Neural cell (in vitro differentiated cells): ENCODE results near the gene ZNF248. TPM values are rescaled to one million over a fixed set of nuclear protein-coding genes. Genes with fewer than 3 reads are reported as not detected.

ENCODE experiments used
- H2AFZ ChIP-seq: fragments of 200-600, 300-800 bp; sonication (generic), shearing (Covaris generic); 2 replicates; pipeline ENCODE4 v1.6.0; 2014; ENCODE audit warnings: low read depth, mild to moderate bottlenecking, antibody characterized with exemption, low read length, moderate library complexity
- H3F3A ChIP-seq: fragments of 200-600 bp; shearing (Covaris generic); 2 replicates; pipeline ENCODE4 v1.6.1; 2016; ENCODE audit warnings: mild to moderate bottlenecking, moderate library complexity, mixed read lengths, antibody characterized with exemption, low read length; ENCODE audit not compliant: insufficient read depth, poor library complexity, severe bottlenecking
- H3K27ac ChIP-seq: fragments of 200-600, 300-800 bp; sonication (generic), shearing (Covaris generic); 2 replicates; pipeline ENCODE4 v1.5.1; 2014; ENCODE audit warnings: mild to moderate bottlenecking, low read length, moderate library complexity
- H3K27me3 ChIP-seq: fragments of 300-800, 200-600 bp; sonication (generic), shearing (Covaris generic); 2 replicates; pipeline ENCODE4 v1.6.0; 2014; ENCODE audit warnings: mild to moderate bottlenecking, low read depth, low read length, moderate library complexity; ENCODE audit not compliant: insufficient read depth
- H3K36me3 ChIP-seq: fragments of 300-800, 200-600 bp; sonication (generic), shearing (Covaris generic); 2 replicates; pipeline ENCODE4 v1.5.1; 2014; ENCODE audit warnings: mild to moderate bottlenecking, antibody characterized with exemption, low read length, moderate library complexity; ENCODE audit not compliant: insufficient read depth
- H3K4me2 ChIP-seq: fragments of 300-800, 200-600 bp; sonication (generic), shearing (Covaris generic); 2 replicates; pipeline ENCODE4 v1.6.0; 2014; ENCODE audit warnings: mild to moderate bottlenecking, low read length
- H3K4me3 ChIP-seq: fragments of 300-800, 200-600 bp; sonication (generic), shearing (Covaris generic); 2 replicates; pipeline ENCODE4 v1.5.1; 2014; ENCODE audit warnings: mild to moderate bottlenecking, low read length, moderate library complexity
- H3K79me2 ChIP-seq: fragments of 200-600 bp; shearing (Covaris generic); replicated peaks from 2 replicates; pipeline ENCODE4 v1.6.0; 2014; ENCODE audit warnings: mild to moderate bottlenecking, low read length, moderate library complexity; ENCODE audit not compliant: insufficient read depth
- H3K9ac ChIP-seq: fragments of 300-800, 200-600 bp; sonication (generic), shearing (Covaris generic); 2 replicates; pipeline ENCODE4 v1.6.1; 2016; ENCODE audit warnings: mild to moderate bottlenecking, low read length, mixed read lengths
- H3K9me2 ChIP-seq: fragments of 200-600 bp; shearing (Covaris generic); 2 replicates; pipeline ENCODE4 v1.6.1; 2016; ENCODE audit warnings: mild to moderate bottlenecking, low read length, mixed read lengths; ENCODE audit not compliant: insufficient read depth
- H3K9me3 ChIP-seq: fragments of 200-600, 300-800 bp; sonication (generic), shearing (Covaris generic); 2 replicates; pipeline ENCODE4 v1.6.1; 2016; ENCODE audit warnings: mild to moderate bottlenecking, mixed run types, low read length, moderate library complexity, mixed read lengths
- H4K20me1 ChIP-seq: fragments of 200-600 bp; shearing (Covaris generic); 2 replicates; pipeline ENCODE4 v1.6.1; 2016; ENCODE audit warnings: mild to moderate bottlenecking, mixed run types; ENCODE audit not compliant: insufficient read depth
- EP300 ChIP-seq: fragments of 450-650 bp; conservative IDR thresholded peaks from 2 replicates; pipeline ENCODE4 v1.6.1; 2014; ENCODE audit warnings: antibody characterized with exemption, mild to moderate bottlenecking, moderate library complexity; ENCODE audit not compliant: poor library complexity, severe bottlenecking
- EZH2 ChIP-seq: fragments of 200-600, 300-800 bp; shearing (Covaris generic), sonication (generic); IDR thresholded peaks from 2 replicates; pipeline ENCODE4 v1.6.1; 2014; ENCODE audit warnings: antibody characterized with exemption, low read length, borderline replicate concordance, mild to moderate bottlenecking; ENCODE audit not compliant: insufficient read depth, poor library complexity, severe bottlenecking
- MXI1 ChIP-seq: fragments of 450-650 bp; conservative IDR thresholded peaks from 2 replicates; pipeline ENCODE4 v1.6.1; 2014; ENCODE audit warnings: antibody characterized with exemption, mild to moderate bottlenecking; ENCODE audit not compliant: poor library complexity, severe bottlenecking
- POLR2AphosphoS5 ChIP-seq: IDR thresholded peaks from 2 replicates; pipeline ENCODE4 v1.6.1; 2012
- RAD21 ChIP-seq: fragments of 450-650 bp; conservative IDR thresholded peaks from 2 replicates; pipeline ENCODE4 v1.6.1; 2014; ENCODE audit warnings: antibody characterized with exemption, mild to moderate bottlenecking, moderate library complexity
- SMC3 ChIP-seq: fragments of 450-650 bp; conservative IDR thresholded peaks from 2 replicates; pipeline ENCODE4 v1.6.1; 2014; ENCODE audit warnings: antibody characterized with exemption, mild to moderate bottlenecking, moderate library complexity; ENCODE audit not compliant: poor library complexity
- TAF1 ChIP-seq: IDR thresholded peaks from 2 replicates; pipeline ENCODE4 v1.6.1; 2012; ENCODE audit warnings: low read depth
- polyA plus RNA-seq: library from polyadenylated mRNA; depleted of rRNA; stranded (reverse); fragments of >200 nt; gene quantifications from 2 replicates; pipeline ENCODE4 v1.2.3, GENCODE V29; 2014
- TF ChIP-seq, protein P1 (sequence below): fragments of 450-650 bp; IDR thresholded peaks from 2 replicates; pipeline ENCODE4 v1.5.1; 2014; ENCODE audit warnings: antibody characterized with exemption, mild to moderate bottlenecking, moderate library complexity; ENCODE audit not compliant: poor library complexity, severe bottlenecking
- TF ChIP-seq, protein P2 (sequence below): IDR thresholded peaks from 2 replicates; pipeline ENCODE4 v1.6.1; 2012; ENCODE audit warnings: borderline replicate concordance

The ZNF248 gene
- polyA plus RNA-seq, 1 donor from 2014 or later: 0.24 TPM

DNA sequence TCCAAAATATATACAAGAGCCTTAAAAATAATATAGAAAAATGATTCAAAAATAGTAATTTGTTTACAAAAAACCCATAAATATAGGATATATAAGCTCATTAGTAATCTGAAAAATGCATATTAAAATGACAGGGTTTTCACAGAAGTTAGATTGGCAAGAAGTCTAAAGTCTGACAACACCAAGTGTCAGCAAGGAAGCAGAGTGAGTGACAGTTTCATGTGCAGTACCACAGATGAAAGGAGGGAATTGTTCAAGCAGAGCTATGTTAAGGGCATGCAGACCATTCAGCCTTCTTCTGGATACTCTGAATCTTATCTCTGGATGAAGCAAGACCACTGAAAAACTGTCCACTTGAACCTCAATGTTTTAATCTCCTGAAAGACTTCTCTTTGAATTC, 55.9 kb downstream of the ZNF248 start:
- Histone ChIP-seq H3F3A (no peaks in the 10 kb centered on the region), H3K4me3 (no peak overlapping the region), H3K9me3 (no peaks in the 10 kb centered on the region), H3K9ac (no peak overlapping the region), H3K36me3 (no peaks in the 10 kb centered on the region), H2AFZ (no peak overlapping the region), H3K79me2 (no peaks in the 10 kb centered on the region), H3K27ac (no peak overlapping the region), H3K4me2 (no peak overlapping the region), H4K20me1 (no peaks in the 10 kb centered on the region), H3K27me3 (no peaks in the 10 kb centered on the region), H3K9me2 (no peaks in the 10 kb centered on the region)
- TF ChIP-seq EP300: no peak

- Histone ChIP-seq H3K27ac (no peak overlapping the region), H3K4me2 (no peak overlapping the region), H3K36me3 (no peaks in the 10 kb centered on the region), H2AFZ (no peak overlapping the region), H3K27me3 (no peaks in the 10 kb centered on the region), H4K20me1 (no peaks in the 10 kb centered on the region), H3F3A (no peaks in the 10 kb centered on the region), H3K9me3 (peaks cover 6% of the 10 kb centered on the region), H3K9me2 (no peaks in the 10 kb centered on the region), H3K9ac (no peak overlapping the region), H3K4me3 (no peak overlapping the region), H3K79me2 (no peaks in the 10 kb centered on the region)
- TF ChIP-seq RAD21: no peak
- no peak for TF ChIP-seq POLR2AphosphoS5
- TF ChIP-seq SMC3: no peak
These were observed 63.0 kb downstream of the ZNF248 start for GRCh38 chr10:37794305-37794976.

GRCh38 chr10:37789590-37789989, 67.8 kb downstream of the ZNF248 start:
- Histone ChIP-seq H3K4me3 (no peak overlapping the region), H3F3A (no peaks in the 10 kb centered on the region), H3K9me2 (no peaks in the 10 kb centered on the region), H3K4me2 (no peak overlapping the region), H3K36me3 (no peaks in the 10 kb centered on the region), H3K9me3 (peaks cover 6% of the 10 kb centered on the region), H3K9ac (no peak overlapping the region), H2AFZ (no peak overlapping the region), H3K79me2 (no peaks in the 10 kb centered on the region), H3K27ac (no peak overlapping the region), H3K27me3 (no peaks in the 10 kb centered on the region), H4K20me1 (no peaks in the 10 kb centered on the region)
- TF ChIP-seq RAD21 (no peak), SMC3 (no peak), POLR2AphosphoS5 (no peak), TAF1 (no peak), EZH2 (no peak), EP300 (no peak), MXI1 (no peak)
- TF ChIP-seq, protein P1, sequence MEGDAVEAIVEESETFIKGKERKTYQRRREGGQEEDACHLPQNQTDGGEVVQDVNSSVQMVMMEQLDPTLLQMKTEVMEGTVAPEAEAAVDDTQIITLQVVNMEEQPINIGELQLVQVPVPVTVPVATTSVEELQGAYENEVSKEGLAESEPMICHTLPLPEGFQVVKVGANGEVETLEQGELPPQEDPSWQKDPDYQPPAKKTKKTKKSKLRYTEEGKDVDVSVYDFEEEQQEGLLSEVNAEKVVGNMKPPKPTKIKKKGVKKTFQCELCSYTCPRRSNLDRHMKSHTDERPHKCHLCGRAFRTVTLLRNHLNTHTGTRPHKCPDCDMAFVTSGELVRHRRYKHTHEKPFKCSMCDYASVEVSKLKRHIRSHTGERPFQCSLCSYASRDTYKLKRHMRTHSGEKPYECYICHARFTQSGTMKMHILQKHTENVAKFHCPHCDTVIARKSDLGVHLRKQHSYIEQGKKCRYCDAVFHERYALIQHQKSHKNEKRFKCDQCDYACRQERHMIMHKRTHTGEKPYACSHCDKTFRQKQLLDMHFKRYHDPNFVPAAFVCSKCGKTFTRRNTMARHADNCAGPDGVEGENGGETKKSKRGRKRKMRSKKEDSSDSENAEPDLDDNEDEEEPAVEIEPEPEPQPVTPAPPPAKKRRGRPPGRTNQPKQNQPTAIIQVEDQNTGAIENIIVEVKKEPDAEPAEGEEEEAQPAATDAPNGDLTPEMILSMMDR: no peak
- TF ChIP-seq, protein P2, sequence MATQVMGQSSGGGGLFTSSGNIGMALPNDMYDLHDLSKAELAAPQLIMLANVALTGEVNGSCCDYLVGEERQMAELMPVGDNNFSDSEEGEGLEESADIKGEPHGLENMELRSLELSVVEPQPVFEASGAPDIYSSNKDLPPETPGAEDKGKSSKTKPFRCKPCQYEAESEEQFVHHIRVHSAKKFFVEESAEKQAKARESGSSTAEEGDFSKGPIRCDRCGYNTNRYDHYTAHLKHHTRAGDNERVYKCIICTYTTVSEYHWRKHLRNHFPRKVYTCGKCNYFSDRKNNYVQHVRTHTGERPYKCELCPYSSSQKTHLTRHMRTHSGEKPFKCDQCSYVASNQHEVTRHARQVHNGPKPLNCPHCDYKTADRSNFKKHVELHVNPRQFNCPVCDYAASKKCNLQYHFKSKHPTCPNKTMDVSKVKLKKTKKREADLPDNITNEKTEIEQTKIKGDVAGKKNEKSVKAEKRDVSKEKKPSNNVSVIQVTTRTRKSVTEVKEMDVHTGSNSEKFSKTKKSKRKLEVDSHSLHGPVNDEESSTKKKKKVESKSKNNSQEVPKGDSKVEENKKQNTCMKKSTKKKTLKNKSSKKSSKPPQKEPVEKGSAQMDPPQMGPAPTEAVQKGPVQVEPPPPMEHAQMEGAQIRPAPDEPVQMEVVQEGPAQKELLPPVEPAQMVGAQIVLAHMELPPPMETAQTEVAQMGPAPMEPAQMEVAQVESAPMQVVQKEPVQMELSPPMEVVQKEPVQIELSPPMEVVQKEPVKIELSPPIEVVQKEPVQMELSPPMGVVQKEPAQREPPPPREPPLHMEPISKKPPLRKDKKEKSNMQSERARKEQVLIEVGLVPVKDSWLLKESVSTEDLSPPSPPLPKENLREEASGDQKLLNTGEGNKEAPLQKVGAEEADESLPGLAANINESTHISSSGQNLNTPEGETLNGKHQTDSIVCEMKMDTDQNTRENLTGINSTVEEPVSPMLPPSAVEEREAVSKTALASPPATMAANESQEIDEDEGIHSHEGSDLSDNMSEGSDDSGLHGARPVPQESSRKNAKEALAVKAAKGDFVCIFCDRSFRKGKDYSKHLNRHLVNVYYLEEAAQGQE: no peak
